ENCODE data around the gene NLGN3.
"Not testable (repeated sequence)": the region's sequence is repeated elsewhere in the genome, so short reads cannot be mapped to it uniquely, and the experiment has no call there.

NLGN3 gene

DNA sequence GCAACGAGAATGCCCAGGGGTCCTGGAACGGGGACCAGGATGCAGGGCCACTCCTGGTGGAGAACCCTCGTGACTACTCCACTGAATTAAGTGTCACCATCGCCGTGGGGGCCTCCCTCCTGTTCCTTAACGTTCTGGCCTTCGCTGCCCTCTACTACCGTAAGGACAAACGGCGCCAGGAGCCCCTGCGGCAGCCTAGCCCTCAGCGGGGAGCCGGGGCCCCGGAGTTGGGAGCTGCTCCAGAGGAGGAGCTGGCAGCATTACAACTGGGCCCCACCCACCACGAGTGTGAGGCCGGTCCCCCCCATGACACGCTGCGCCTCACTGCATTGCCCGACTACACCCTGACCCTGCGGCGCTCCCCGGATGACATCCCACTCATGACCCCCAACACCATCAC lies 24.9 kb downstream of the NLGN3 start:
- DNase-seq: no peak

DNA sequence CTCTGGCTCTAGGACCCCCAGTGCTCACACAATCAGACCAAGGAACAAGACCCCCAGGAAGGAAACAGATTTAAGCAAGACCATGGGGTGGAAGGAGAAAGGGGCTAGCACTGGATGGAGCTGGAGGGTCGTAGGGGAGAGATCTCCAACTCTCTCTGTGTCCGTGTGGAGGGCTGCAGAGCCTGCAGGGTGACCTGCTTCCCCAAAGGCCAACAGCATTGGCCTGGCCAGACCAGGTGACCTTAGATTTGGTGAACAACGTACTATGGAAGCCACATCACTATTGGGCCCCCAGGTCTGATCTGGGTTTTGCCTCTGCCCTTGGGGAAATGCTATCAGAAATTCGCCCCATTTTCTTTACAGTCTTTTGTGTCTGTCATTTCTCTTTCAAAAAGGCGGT lies 26.0 kb downstream of the NLGN3 start:
- DNase-seq: no peak

DNA sequence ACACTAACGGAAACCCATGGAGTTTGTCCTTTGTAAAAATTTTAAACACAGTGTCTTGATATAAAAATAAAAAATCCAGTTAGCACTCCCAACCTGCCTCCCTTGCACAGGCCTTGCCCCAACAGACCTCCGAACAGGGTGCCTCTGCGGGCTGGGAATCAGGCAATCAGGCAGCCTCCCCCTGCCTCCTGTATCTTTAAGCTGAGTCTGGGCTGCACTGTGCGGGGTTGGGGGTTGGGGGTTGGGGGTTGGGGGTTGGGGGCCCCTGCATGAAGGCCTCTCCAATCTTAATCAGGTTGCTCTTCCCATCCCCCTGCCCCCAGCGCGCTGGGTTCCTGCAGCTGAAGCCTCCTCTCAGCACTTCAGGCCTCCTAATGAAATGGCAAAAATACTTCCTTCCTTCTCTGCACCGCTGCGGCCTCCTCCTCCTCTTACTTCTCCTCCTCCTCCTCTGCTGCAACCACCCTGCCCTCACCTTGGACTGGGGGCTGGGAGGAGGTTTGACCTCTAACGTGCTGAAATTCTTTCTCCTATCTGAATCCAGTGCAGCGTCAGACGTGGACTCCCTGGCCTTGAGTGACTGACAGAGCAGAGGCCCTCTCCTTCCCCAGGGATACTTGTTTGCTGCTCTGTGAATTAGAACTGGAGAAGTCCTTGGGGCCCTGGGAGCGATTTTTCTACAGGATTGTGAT lies 26.6 kb downstream of the NLGN3 start:
- no peak for DNase-seq

DNA sequence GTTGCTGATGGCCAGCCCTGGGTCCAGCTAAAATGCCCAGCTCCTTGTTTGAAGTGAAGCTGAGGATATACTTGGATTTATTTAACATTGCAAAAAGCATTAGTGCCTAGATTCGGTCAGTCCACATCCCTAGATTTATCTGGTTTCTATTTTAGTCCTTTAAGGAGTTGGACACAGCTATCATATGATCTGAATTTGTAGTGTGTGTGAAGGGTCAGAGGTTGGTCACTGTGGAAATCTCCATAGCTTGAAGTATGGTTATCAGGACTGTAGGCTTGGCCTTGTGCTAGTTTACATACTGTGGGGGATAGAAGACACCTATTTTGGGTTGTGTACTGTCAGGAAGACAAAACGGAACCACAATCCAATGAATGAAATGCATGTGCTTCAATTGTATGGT lies 28.8 kb downstream of the NLGN3 start:
- DNase-seq: no peak

DNA sequence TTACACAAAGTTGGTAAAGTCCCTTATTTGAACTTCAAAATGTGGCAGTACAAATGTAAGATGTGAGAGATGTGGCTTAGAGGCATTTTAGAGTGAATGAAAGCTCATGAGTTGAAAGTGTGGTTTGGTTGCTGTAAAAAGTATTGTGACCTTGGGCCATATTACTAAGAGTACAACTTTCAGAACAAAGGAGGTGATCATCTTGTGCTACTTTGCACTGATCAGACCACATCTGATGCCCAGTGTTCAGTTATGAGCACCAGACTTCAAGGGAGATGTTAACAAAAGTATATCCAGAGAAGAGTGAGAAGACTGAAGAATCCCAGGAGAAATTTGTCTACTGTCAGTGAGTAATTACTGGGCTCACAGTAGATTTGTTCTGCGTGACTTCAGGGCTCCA lies 30.2 kb downstream of the NLGN3 start:
- no peak for DNase-seq

DNA sequence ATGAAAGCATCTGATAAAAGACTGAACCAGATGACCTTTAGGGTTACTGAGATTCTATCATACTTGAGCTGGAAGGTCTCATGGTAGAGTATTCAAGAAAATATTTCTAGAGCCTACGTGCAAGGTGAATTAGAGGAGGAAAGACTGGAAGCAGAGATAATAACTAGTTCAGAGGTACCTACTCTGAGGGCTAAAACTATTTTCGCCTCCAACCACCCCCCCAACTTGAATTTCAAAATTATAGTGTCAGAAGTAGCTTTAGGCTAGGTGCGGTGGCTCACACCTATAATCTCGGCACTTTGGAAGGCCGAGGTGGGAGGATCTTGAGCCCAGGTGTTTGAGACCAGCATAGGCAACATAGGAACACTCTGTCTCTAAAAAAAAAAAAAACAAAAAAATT lies 30.9 kb downstream of the NLGN3 start:
- no peak for DNase-seq

DNA sequence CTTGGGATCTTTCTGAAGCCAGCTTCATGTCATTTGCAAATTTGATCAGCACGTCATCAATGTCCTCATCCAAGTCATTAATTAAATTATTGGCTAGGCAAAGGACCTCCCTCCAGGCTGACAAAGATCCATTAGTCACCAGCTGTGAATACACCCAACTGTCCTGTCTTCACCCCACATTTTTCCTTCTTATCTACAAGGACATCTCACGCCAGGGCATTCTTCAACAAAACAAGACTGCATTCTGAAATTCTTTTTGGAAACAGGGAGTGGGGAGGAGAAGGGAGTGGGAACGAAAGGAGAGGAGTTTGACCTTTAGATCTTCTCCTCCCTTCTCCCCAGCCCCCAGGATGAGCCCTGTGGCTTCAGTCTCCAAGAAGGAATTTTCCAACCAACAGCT lies 32.7 kb downstream of the NLGN3 start:
- no peak for DNase-seq

DNA sequence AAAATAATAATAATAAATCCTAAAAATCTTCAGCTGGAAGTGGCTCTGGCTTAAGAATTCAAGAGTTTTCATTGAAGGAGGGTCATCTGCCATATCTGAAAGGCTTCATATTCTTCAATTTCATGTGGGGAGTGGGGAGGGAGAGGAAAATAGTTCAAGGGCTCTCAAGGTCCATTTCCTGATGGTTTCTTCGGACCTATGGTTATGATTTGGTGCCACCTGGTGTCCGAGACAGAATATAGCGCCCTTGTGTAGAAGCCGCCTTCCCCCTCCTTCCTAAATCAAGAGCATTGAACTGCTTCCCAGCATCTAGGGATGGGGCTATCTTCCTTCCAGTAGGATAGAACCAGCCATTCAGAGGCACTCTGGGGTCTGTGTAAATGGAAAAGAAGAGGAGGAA lies 34.3 kb downstream of the NLGN3 start:
- DNase-seq: peak in 30 of 51 donors; percentile 1 to 56 (median 22)

DNA sequence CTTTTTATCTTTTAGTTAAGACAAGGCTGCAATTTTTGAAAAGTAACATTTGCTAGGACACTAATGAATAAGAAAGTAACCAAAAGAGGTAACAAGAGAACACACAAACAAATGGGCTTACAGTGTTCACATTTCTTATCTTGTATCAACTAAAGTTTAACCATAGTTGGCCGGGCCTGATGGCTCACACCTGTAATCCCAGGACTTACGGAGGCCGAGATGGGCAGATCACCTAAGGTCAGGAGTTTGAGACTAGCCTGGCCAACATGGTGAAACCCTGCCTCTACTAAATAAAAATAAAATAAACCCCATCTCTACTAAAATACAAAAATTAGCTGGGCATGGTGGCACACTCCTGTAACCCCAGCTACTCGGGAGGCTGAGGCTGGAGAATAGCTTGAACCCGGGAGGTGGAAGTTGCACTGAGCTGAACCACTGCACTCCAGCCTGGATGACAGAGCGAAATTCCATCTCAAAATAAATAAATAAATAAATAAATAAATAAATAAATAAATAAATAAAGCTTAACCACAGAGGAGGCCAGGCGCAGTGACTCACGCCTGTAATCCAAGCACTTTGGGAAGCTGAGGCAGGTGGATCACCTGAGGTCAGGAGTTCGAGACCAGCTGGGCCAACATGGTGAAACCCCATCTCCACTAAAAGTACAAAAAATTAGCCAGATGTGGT lies 36.1 kb downstream of the NLGN3 start:
- DNase-seq: not testable (repeated sequence)

DNA sequence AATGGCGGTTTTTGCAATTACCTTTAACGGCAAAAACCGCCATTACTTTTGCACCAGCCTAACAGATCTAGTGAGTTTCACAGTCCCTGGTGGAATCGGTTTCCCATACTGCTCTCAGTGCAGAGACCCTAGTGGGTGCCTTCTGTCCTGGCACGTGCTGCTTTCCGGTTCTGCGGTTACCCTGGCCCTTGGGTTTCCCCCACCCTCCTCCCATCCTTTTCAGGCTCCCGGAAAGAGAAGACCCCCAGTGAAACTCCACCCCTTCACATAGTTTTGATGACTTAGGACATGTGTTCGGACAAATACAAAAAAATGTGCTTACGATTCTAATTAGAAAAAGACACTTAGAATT lies 36.9 kb downstream of the NLGN3 start:
- peak in 1 of 51 donors; percentile 0 for DNase-seq

DNA sequence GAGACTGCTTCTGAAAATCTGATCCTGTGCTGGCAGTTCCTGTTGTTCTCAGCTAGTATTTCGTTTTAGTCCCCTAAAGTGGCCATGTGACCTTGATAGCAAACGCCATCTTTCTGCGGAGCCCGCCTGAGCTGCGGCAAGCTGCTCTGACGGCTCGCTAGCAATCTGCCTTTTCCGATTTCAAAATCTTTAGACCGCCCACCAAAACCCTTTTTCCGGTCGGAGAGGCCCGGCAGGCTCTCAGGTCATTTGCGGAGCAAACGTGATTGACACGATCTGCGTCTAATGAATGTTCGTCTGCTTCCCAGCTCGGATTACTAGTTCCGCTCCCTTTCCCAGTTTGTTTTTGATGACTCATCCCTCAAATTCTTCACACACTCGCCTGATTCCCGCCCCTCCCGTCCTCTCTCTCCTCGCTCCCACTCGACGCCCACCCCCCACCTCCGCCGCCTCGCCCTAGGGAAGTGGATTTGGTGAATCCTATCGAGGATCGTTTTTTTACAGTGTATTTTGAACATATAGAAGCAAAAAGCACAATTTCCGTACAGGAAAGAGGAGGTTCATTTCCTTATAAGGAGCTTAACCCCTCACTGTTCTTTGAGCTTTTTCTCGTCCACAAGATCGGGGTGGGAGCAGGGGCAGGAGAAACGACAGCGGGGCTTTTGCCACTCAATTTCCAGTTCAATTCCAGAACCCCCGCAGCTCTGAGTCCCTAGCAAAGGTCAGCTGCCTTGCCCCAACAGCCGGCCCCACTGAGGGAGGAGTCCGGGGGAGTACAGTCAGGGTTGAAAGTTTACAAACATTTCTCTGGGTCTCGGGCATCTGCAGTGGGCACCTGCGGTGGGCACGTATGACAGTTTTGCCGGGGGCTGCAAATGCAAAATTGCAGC lies 37.5 kb downstream of the NLGN3 start:
- peak in 50 of 51 donors; percentile 2 to 92 (median 72) for DNase-seq

DNA sequence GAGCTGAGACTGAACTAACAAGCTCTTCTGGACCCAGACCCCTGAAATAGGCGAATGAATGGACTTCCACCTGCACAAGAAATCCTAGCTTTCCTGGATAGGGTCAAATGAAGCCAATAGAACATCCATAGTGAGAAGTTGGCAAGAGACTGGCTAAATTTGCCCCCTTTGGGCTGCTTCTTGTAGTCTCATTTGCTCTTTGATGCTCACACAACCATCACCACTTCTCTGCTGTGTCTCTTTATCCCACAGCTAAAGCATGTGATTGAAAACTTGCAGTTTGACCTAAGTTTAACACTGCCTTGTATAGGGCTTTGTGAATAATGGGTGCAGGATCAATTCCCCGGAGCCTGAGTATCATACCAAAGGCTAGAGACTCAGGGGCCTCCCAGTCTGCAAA lies 38.2 kb downstream of the NLGN3 start:
- peak in 1 of 51 donors; percentile 27 for DNase-seq

DNA sequence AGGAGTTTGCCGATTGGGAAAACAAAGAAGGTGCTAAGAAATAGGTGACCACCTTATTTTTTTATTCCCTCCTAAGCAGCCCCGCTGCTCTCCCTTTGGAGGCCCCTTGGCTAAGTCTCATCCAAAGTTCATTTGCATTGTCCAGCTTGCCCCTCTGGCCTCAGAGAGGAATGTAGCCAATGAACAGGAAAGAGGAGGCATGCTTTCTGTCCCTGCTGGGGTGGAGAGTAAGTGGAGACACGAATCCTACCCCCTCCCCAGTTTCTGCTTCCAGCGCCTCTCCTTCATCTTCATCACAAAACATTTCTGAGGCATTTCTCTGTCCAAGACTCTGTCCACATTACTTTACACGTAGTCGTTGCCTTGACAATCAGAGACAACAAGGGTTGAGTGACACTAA lies 38.7 kb downstream of the NLGN3 start:
- no peak for DNase-seq

DNA sequence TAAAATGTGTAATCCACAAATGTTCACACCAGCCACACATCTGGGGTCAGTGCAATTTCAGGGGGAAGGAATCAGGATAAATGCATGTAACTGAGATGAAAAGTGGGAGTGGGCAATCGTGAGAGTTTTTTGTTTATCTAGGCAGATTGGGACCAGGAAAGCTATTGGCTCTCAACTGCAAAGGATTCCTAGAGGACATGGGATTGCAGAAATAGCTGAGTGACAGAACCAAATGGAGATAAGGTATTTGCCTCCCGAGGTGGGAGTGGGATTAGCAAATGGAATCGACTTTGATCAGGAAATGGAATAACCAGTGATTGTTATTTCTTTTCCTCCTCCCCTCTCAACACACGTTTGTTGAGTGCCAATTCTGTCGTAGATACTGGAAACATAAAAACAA lies 39.5 kb downstream of the NLGN3 start:
- no peak for DNase-seq

DNA sequence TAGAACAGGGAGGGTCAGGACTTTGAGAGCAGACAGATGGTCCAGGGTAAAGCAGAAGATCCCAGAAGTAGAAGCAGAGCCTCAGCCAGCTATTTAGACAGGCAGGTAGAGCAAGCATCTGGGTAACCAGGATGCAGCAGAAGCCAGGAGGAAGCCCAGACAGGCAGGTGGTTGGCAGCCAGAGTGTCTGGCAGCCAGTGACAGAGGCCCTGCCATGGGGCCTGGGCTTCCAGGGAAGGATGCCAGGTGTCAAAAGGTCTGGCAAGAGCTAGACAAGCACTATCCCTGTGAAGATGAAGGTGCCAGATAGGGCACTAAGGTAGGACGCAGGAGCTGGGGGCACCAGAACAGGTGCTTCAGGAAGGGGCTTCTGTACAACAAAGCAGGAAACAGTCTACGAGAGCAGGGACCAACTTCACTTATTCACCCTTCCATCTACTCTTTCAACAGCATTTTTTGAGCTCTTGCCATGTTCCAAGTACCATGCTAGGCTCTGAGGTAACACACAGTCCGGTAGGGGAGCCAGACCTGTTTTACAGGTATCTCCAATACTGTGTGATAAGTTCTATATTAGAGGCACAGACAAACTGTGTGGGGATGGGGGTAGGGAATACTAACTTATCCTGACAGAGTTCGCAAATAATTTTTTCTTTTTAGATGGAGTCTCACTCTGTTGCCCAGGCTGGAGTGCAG lies 40.3 kb downstream of the NLGN3 start:
- DNase-seq: no peak

DNA sequence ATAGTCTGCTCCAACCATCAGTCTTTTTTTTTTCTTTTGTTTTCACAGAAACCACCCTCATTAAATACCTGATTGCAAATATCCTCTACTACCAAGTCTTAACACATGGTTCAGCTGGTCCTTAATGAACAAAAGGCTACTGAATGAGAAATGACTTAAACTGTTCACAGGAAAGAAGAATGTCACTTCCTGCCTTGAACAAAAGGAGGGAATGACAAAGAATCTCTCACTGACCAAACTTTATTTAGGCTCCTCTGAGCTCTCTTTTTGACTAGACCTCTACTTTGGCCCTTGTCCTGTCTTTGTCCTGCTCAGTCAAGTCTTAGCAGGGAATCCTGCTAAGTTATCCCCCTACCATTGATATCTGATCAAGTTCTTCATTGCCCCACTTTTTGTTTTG lies 46.6 kb downstream of the NLGN3 start:
- DNase-seq: no peak

DNA sequence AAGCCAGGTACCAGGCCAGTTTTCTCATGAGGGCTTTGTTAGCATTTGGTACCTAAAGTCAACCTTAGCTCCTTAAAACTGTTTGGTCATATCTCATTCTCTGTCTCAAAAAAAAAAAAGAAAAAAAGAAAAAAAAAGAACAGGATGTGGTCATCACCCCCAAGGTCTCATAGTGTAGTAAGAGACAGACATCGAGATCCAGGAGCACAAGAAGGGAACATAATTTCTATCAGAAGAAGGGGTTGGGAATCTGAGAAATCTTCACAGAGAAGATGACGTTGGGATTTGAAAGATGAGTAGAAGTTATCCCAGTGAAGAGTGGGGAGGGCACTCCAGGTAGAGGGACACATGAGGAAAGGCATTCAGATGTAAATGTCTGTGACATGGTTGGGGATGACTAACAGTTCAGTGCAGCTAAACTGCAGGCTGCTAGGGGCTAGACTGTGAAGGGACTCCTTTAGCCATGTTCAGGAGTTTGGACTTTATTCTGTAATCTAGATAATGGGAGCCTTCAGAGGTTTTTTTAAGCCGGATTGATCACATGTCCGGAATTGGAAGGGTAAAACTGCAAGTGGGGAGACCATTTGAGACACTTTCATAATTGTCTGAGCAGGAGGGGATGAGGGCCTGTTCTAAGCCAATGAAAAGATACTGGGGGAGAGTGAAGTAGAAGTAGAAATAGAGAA lies 51.5 kb downstream of the NLGN3 start:
- DNase-seq: no peak

DNA sequence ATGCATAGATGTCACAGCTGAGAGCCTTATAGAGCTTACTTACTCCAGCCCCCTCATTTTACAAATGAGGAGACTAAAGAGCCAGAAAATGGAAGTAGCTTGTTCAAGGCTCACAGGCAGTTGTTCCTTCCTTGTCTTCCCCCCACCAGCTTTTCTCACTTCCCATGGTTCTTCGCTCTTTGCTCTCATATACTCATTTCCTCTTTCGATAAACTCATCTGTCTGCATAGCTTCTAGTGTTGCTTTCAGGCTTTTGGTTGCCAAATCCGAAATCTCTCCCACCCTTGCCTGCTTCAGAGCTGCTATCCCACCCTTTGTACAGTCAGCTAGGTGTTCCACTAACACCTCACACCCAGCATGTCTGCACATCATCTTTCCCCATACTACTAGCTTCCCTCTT lies 53.4 kb downstream of the NLGN3 start:
- peak in 1 of 51 donors; percentile 1 for DNase-seq

DNA sequence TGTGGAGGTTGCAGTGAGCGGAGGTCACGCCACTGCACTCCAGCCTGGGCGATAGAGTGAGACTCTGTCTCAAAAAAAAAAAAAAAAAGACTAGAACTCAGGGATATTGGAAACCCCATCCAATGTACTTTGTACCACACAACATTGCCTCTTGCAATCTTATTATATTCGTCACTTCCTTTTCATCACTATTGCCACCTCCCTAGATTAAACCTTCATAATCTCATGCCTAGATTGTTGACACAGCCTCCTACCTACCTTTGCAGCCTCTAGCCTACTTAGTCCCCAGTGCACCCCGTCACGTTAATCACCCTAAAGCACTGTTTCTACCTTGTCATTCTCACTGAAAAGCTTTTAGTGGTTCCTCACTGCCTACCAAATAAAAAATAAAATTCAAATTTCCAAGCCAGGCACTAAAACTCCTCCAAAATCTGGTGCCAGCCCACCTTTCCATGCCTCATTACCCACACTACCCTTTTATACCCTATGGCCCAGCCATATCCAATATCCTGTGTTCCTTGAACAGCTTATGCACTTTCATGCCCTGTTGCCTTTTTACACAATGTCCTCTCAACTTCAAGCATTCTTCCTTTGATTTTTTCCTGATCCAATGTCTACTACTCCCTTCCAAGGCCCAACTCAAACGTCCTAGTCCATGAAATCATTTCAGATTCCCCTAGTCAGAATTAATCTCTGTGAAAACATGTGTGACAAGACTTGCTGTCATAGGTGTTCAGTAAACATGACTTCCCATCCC lies 54.8 kb downstream of the NLGN3 start:
- no peak for DNase-seq

DNA sequence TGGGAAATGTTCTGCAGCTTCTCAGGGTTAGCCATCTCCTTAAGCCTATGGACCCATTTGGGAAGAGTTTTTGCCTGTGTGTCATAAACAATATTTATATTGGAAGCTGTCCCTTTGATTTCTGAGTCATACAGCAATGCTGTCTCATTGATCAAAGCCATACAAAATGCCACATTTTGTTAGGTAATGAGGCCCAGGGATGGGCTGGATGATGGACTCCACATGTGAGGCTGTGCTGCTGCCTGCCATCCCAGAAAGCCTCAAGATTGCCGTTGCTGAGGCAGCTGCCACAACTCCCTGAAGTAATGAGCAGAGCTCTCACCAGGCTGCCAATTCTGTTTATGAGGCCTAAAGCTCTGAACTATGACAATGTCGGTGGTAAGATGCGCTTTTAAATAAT lies 66.2 kb downstream of the NLGN3 start:
- DNase-seq: no peak

DNA sequence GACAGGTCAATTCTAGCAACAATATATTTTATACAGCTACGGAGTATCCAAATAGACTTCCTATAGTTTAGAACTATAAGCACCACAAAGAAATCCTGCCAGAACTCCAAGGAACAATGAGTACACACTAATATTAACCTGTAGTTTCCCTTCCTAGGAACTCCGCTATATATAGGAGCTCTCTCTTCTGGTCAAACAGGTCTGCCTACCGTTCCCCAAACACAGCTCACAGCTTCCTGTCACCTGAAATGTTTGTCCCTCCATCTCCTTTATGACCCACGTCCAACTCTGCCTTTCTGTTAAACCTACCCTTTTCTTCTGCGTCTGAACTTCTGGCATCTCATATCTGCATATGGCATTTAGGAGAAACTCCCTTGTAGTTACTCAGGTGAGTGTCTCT lies 67.9 kb downstream of the NLGN3 start:
- no peak for DNase-seq

Measured in hypothalamus (tissue), 51 donors.